Endodermal cell (in vitro differentiated cells): ENCODE results near the gene CLOCK. TPM values are rescaled to one million over a fixed set of nuclear protein-coding genes. Genes with fewer than 3 reads are reported as not detected.
A peak's percentile ranks its signal among the peaks of the same experiment; 100 is the strongest.

Experiments
- DNase-seq: peaks from one replicate; pipeline ENCODE4 v3.0.0-alpha.2; 2017
- H3K27ac ChIP-seq: 2 replicates; pipeline ENCODE4 v1.5.1; 2013; ENCODE audit warnings: mild to moderate bottlenecking, low read depth, low read length, moderate library complexity
- H3K27me3 ChIP-seq: 2 replicates; pipeline ENCODE4 v1.6.1; 2013; ENCODE audit warnings: mild to moderate bottlenecking, low read length, moderate library complexity; ENCODE audit not compliant: insufficient read depth, control insufficient read depth, poor library complexity, severe bottlenecking
- H3K36me3 ChIP-seq: 2 replicates; pipeline ENCODE4 v1.7.0; 2013; ENCODE audit warnings: mild to moderate bottlenecking, low read length, moderate library complexity; ENCODE audit not compliant: control insufficient read depth, insufficient read depth
- H3K4me1 ChIP-seq: one replicate; pipeline ENCODE4 v1.7.0; 2013; ENCODE audit warnings: low read length; ENCODE audit not compliant: control insufficient read depth, insufficient read depth
- H3K4me3 ChIP-seq: 2 replicates; pipeline ENCODE4 v1.5.1; 2013; ENCODE audit warnings: mild to moderate bottlenecking, low read length, moderate library complexity
- H3K9ac ChIP-seq: 2 replicates; pipeline ENCODE4 v1.6.1; 2013; ENCODE audit warnings: mild to moderate bottlenecking, low read length, moderate library complexity; ENCODE audit not compliant: poor library complexity, severe bottlenecking; ENCODE audit errors: extremely low read depth
- H3K9me3 ChIP-seq: 2 replicates; pipeline ENCODE4 v1.6.1; 2013; ENCODE audit warnings: mild to moderate bottlenecking, low read length, moderate library complexity; ENCODE audit not compliant: control insufficient read depth
- H3K27ac Mint-ChIP-seq: 2 replicates; pipeline ENCODE4 v1.8.0; 2020; ENCODE audit warnings: mixed read lengths
- H3K27me3 Mint-ChIP-seq: 2 replicates; pipeline ENCODE4 v1.8.0; 2021; ENCODE audit warnings: mild to moderate bottlenecking, mixed read lengths; ENCODE audit not compliant: insufficient read depth
- H3K36me3 Mint-ChIP-seq: 2 replicates; pipeline ENCODE4 v1.8.0; 2020; ENCODE audit warnings: low read depth, mixed read lengths
- H3K4me1 Mint-ChIP-seq: 2 replicates; pipeline ENCODE4 v1.8.0; 2020; ENCODE audit warnings: mixed read lengths
- H3K4me3 Mint-ChIP-seq: 2 replicates; pipeline ENCODE4 v1.8.0; 2020; ENCODE audit warnings: mild to moderate bottlenecking, moderate library complexity, mixed read lengths
- H3K9me3 Mint-ChIP-seq: 2 replicates; pipeline ENCODE4 v1.8.0; 2020; ENCODE audit warnings: mild to moderate bottlenecking, mixed read lengths
- WGBS, 2 experiments: methylation state at CpG; one replicate each; pipeline versions ENCODE4 v1.1.5 to v1.1.7; 2013; ENCODE audit warnings: missing lambda C conversion rate in 2 of 2, mixed read lengths in 1 of 2; ENCODE audit not compliant: insufficient coverage in 1 of 2, insufficient read length in 1 of 2; 5-methylcytosine and 5-hydroxymethylcytosine counted together
- total RNA-seq, 2 donors: library from RNA; stranded (reverse); fragmentation: NEBNext Ultra II Directional in 1 of 2; extraction: Animal tissue kit (Norgen Biotek cat#: 25700) in 1 of 2; gene quantifications; 2 replicates in 1 of 2; 3 replicates in 1 of 2; pipeline ENCODE4 v1.2.1, GENCODE V29; 2021
- TF ChIP-seq, protein P1 (sequence below): fragments of 200-600 bp; sonication (generic); conservative IDR thresholded peaks from 2 replicates; pipeline ENCODE4 v1.5.0; 2021; ENCODE audit warnings: antibody characterized with exemption, mild to moderate bottlenecking

The CLOCK gene
- total RNA-seq, 2 donors from 2014 or later = 22.9 to 25.1 TPM

DNA sequence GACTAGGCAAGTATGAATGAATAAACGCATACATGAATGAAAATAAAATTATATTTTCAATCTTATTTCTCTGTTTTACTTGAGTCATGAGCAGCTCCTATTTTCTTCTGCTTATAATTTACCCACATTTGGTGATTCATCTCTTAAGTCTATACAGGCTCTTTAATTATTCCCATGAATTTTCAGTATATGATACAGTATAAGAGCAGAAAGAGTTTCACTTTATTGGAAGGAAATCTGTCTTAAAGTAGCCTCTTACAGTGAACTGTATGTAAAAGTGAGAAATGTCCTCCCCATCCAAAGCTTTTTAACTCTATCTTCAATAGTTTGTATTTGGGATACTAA is 100.2 kb downstream of the CLOCK start:
- Mint-ChIP-seq H3K27ac (no peak overlapping the region), H3K9me3 (no peaks in the 10 kb centered on the region), H3K4me1 (no peaks in the 10 kb centered on the region), H3K27me3 (no peaks in the 10 kb centered on the region), H3K4me3 (no peak overlapping the region), H3K36me3 (peaks cover 45% of the 10 kb centered on the region)
- no peak overlapping the region for H3K9ac ChIP-seq
- H3K27me3 ChIP-seq = no peaks in the 10 kb centered on the region
- peaks cover 72% of the 10 kb centered on the region for H3K36me3 ChIP-seq
- no peak for DNase-seq
- TF ChIP-seq, protein P1, sequence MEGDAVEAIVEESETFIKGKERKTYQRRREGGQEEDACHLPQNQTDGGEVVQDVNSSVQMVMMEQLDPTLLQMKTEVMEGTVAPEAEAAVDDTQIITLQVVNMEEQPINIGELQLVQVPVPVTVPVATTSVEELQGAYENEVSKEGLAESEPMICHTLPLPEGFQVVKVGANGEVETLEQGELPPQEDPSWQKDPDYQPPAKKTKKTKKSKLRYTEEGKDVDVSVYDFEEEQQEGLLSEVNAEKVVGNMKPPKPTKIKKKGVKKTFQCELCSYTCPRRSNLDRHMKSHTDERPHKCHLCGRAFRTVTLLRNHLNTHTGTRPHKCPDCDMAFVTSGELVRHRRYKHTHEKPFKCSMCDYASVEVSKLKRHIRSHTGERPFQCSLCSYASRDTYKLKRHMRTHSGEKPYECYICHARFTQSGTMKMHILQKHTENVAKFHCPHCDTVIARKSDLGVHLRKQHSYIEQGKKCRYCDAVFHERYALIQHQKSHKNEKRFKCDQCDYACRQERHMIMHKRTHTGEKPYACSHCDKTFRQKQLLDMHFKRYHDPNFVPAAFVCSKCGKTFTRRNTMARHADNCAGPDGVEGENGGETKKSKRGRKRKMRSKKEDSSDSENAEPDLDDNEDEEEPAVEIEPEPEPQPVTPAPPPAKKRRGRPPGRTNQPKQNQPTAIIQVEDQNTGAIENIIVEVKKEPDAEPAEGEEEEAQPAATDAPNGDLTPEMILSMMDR = no peak
- no peaks in the 10 kb centered on the region for H3K4me1 ChIP-seq
- H3K27ac ChIP-seq = no peak overlapping the region
- no peaks in the 10 kb centered on the region for H3K9me3 ChIP-seq
- H3K4me3 ChIP-seq = no peak overlapping the region
- 100% methylated on average over 1 of the region's 1 CpG; no CpG with 5 or more reads in 1 of the 2 experiments for WGBS, 2 experiments

DNA sequence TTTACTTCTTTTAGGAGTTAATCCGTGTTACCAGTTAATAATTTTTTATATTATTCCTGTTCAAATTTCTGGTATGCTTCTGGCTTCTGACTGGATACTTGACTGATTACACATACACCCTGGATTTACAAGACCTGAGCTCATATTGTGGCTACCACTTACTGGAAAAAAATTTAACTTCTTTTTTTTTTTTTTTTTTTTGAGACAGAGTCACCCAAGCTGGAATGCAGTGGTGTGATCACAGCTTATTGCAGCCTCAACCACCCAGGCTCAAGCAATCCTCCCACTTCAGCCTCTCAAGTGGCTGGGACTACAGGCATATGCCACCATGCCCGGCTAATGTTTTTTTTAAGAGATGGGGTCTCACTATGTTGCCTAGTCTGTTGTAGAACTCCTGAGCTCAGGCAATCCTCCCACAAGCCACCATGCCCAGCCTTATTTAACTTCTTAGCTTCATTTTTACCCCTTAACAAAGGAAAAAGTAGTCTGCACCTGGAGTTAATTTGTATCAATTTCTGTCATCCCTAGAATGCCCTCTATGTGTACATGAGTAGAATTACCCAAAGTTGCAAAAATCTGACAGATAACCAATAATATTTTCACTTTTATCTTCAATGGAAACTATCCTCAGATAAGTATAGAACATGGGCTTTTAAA is 100.7 kb downstream of the CLOCK start:
- DNase-seq = no peak
- Histone ChIP-seq H3K4me3 (no peak overlapping the region), H3K9me3 (no peaks in the 10 kb centered on the region), H3K27ac (no peak overlapping the region), H3K4me1 (no peaks in the 10 kb centered on the region), H3K36me3 (peaks cover 71% of the 10 kb centered on the region), H3K9ac (no peak overlapping the region), H3K27me3 (no peaks in the 10 kb centered on the region)
- Mint-ChIP-seq H3K27me3 (no peaks in the 10 kb centered on the region), H3K36me3 (peaks cover 46% of the 10 kb centered on the region), H3K4me3 (no peak overlapping the region), H3K27ac (no peak overlapping the region), H3K9me3 (no peaks in the 10 kb centered on the region), H3K4me1 (no peaks in the 10 kb centered on the region)
- TF ChIP-seq, protein P1 = no peak
- 100% methylated on average over 2 of the region's 2 CpGs; no CpG with 5 or more reads in 1 of the 2 experiments for WGBS, 2 experiments

DNA sequence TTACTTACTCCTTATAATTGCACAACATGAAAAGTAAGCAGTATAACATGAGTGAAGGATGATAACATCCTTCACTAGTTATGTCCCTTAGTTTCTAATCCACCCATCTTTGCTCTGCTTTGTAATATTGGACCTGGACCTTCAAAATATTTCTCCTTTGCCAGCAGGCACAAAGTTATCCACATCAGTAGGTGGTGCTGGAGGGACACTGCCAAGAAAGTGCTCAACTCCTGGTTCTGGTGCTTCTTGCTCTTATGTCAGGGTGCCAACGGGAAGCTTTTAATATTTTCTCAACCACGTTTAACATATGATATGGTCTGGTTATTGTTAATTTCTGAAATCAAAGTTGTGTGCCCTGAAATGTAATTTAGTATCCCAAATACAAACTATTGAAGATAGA is 101.9 kb downstream of the CLOCK start:
- DNase-seq = no peak
- H3K4me1 Mint-ChIP-seq = no peaks in the 10 kb centered on the region
- WGBS, 2 experiments = 88% methylated on average over 1 of the region's 2 CpGs; no CpG with 5 or more reads in 1 of the 2 experiments
- H3K4me3 ChIP-seq = no peak overlapping the region
- H3K9me3 Mint-ChIP-seq = no peaks in the 10 kb centered on the region
- H3K27me3 ChIP-seq = no peaks in the 10 kb centered on the region
- H3K27me3 Mint-ChIP-seq = no peaks in the 10 kb centered on the region
- H3K9me3 ChIP-seq = no peaks in the 10 kb centered on the region
- H3K36me3 Mint-ChIP-seq = peaks cover 51% of the 10 kb centered on the region
- no peak overlapping the region for H3K9ac ChIP-seq
- H3K27ac ChIP-seq = no peak overlapping the region
- H3K36me3 ChIP-seq = peaks cover 63% of the 10 kb centered on the region
- no peaks in the 10 kb centered on the region for H3K4me1 ChIP-seq
- H3K27ac Mint-ChIP-seq = no peak overlapping the region
- TF ChIP-seq, protein P1 = peak; percentile 61
- no peak overlapping the region for H3K4me3 Mint-ChIP-seq
